Activated T-helper 2 cell treated with anti-CD3 and anti-CD28 coated beads, Interferon-gamma antibody, Interleukin-2, Interleukin-4, amounts not matched to agents 10 μg/mL and 5 μg/mL and 100 μg/mL, durations not matched to agents 14 hours and 24 hours and 36 hours (primary cell): ENCODE data around the gene ITPRIPL1. TPM values are rescaled to one million over a fixed set of nuclear protein-coding genes. Genes with fewer than 3 reads are reported as not detected.

Experiments
- DNase-seq: peaks from one replicate; pipeline ENCODE4 v3.0.0; 2021; ENCODE audit warnings: low spot score
- H3K27ac Mint-ChIP-seq: one replicate; pipeline ENCODE4 v1.8.0; 2021; ENCODE audit warnings: mixed read lengths
- H3K27me3 Mint-ChIP-seq: one replicate; pipeline ENCODE4 v1.8.0; 2021; ENCODE audit warnings: low read depth, mixed read lengths
- H3K36me3 Mint-ChIP-seq: one replicate; pipeline ENCODE4 v1.8.0; 2021; ENCODE audit warnings: low read depth, mixed read lengths
- H3K4me1 Mint-ChIP-seq: one replicate; pipeline ENCODE4 v1.8.0; 2021; ENCODE audit warnings: low read depth, mixed read lengths
- H3K4me3 Mint-ChIP-seq: one replicate; pipeline ENCODE4 v1.8.0; 2021; ENCODE audit warnings: low read depth, mild to moderate bottlenecking, moderate library complexity, mixed read lengths
- H3K9me3 Mint-ChIP-seq: one replicate; pipeline ENCODE4 v1.8.0; 2021; ENCODE audit warnings: mixed read lengths
- intact Hi-C: fragments of 100-400 bp; cut with micrococcal nuclease; formaldehyde crosslinking; loops from one replicate; pipeline ENCODE4 v1.15.1; 2023
- total RNA-seq: library from RNA; stranded (reverse); gene quantifications from 2 replicates; pipeline ENCODE4 v1.2.3, GENCODE V29; 2022

The ITPRIPL1 gene
- total RNA-seq, 1 donor from 2014 or later, result 45.0 TPM

DNA sequence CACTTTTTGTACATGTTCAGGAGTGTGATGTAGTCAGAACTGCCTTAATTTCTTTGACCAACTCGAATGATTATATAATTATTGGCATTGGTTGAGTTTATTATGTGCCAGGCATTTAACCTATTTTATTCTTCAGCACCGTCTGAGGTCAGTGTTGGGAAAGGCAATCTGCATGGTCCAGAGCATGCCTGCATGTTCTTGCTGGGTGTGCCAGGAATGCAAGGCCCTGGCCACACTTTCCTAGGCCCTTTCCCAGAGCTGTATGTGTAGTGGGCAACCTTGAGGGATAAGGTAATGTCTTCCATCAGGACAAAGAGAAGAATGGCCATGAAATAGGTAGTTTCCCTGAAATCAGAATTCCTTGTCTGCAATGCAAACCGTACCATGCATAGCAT lies 10.1 kb upstream of the ITPRIPL1 start:
- Mint-ChIP-seq H3K27me3 (no peaks in the 10 kb centered on the region), H3K4me3 (peak overlapping the region; percentile 54), H3K4me1 (peaks cover 45% of the 10 kb centered on the region), H3K9me3 (no peaks in the 10 kb centered on the region), H3K36me3 (peaks cover 29% of the 10 kb centered on the region), H3K27ac (peak overlapping the region; percentile 82)
- intact Hi-C loops, result no loop called here
- DNase-seq, result no peak

DNA sequence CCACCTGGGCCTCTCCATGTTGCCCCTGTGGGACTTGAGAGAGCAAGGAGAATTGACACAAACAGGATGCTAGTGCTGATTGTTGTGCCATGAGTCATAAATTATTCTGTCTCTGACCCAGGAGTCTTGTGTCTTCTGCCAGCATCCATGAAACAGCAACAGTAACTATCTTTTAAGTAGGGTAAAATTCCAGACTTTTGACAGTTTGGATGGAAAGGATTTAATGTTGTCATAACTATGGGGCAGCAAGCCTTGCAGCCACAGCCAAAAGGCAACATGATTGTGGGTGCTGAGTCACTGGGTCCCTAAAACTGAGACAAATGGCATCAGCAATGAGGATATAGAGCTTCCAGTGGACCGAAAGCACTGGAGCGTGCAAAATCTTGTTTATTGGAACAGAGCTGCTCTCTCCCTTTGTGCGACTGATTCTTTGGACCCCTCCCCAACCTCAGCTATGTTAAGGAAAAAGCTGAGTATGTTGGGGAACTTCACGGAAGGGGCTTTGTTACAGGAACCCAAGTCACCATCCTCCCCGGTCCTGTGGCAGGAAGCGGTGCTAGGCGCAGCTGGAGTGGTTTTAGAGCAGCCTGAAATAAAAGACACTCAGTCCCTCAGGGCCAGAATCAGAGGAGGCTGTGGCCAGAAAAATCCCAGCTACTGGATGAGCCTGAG lies 9.6 kb upstream of the ITPRIPL1 start:
- H3K4me1 Mint-ChIP-seq, result peaks cover 46% of the 10 kb centered on the region
- DNase-seq, result no peak
- peak overlapping the region; percentile 82 for H3K27ac Mint-ChIP-seq
- peaks cover 26% of the 10 kb centered on the region for H3K36me3 Mint-ChIP-seq
- intact Hi-C loops, result no loop called here
- peak overlapping the region; percentile 54 for H3K4me3 Mint-ChIP-seq
- H3K27me3 Mint-ChIP-seq, result no peaks in the 10 kb centered on the region
- H3K9me3 Mint-ChIP-seq, result no peaks in the 10 kb centered on the region

DNA sequence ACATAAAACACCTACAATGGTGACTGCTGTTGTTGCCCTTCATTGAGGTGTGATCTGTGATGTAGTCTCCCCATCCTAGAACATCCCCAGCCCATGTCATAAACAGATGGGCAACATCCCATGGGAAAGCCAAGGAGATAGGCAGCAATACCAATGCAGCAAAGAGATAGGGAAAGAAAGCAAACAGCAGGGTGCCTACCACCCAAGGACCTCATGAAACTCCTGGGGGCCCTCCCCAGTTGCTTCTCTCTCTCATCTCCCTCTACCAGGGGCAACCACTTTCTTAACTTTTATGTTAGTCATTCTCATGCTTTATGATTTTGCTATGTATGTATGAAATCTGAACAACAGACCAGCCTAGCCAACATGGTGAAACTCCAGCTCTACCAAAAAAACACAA lies 8.1 kb upstream of the ITPRIPL1 start:
- peaks cover 26% of the 10 kb centered on the region for H3K36me3 Mint-ChIP-seq
- H3K27me3 Mint-ChIP-seq, result no peaks in the 10 kb centered on the region
- H3K27ac Mint-ChIP-seq, result no peak overlapping the region
- H3K4me1 Mint-ChIP-seq, result peaks cover 46% of the 10 kb centered on the region
- DNase-seq, result no peak
- no peak overlapping the region for H3K4me3 Mint-ChIP-seq
- intact Hi-C loops, result no loop called here
- no peaks in the 10 kb centered on the region for H3K9me3 Mint-ChIP-seq

DNA sequence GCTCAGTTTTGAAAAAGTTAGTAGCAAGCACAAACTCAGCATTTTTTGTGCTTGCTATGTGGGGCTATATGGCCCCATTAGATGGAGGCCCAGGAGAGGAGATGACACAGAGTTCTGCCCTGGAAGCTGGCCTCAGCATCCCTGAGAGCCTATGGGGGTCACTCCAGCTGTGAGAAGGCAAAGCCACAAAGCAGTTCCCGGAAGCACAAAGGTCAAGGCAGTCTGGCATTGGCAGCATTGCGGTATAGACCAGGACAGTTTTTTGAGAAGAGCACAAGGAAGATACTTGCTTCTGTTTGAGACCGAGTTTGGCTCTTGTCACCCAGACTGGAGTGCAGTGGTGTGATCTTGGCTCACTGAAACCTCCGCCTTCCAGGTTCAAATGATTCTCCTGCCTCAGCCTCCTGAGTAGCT lies 7.5 kb upstream of the ITPRIPL1 start:
- peaks cover 26% of the 10 kb centered on the region for H3K36me3 Mint-ChIP-seq
- H3K4me1 Mint-ChIP-seq, result peaks cover 45% of the 10 kb centered on the region
- H3K27me3 Mint-ChIP-seq, result no peaks in the 10 kb centered on the region
- DNase-seq, result no peak
- intact Hi-C loops, result no loop called here
- H3K9me3 Mint-ChIP-seq, result no peaks in the 10 kb centered on the region
- peak overlapping the region; percentile 60 for H3K4me3 Mint-ChIP-seq
- H3K27ac Mint-ChIP-seq, result no peak overlapping the region

DNA sequence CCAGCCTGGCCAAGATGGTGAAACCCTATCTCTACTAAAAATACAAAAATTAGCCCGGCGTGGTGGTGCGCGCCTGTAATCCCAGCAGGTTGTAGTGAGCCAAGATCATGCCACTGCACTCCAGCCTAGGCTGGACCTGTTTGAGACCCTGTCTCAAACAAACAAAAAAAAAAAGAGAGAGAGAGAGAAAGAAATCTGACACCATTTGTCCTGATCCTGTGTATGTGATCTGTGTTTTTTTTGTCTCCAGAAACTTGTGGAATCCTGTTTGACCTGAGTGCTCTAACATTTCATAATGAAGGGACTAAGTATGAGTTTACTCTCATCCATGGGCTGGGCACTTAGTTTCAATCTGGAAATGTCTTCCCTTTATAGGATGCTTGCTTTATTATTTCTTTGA lies 6.4 kb upstream of the ITPRIPL1 start:
- no peak for DNase-seq
- H3K4me1 Mint-ChIP-seq, result peaks cover 52% of the 10 kb centered on the region
- peak overlapping the region; percentile 11 for H3K27ac Mint-ChIP-seq
- peaks cover 26% of the 10 kb centered on the region for H3K36me3 Mint-ChIP-seq
- intact Hi-C loops, result no loop called here
- no peaks in the 10 kb centered on the region for H3K9me3 Mint-ChIP-seq
- H3K27me3 Mint-ChIP-seq, result no peaks in the 10 kb centered on the region
- peak overlapping the region; percentile 64 for H3K4me3 Mint-ChIP-seq

DNA sequence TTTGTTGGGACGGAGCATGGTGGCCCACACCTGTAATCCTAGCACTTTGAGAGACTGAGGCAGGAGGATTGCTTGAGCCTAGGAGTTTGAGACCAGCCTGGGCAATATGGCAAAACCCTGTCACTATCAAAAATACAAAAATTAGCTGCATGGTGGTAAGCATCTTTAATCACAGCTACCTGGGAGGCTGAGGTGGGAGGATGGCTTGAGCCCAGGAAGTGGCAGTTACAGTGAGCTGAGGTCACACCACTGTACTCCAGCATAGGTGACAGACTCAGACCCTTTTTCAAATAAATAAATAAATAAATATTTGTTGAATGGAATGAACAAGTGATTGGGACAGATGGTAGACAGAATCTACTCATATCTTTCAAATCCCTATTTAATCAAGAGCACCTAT lies 5.7 kb upstream of the ITPRIPL1 start:
- no peaks in the 10 kb centered on the region for H3K27me3 Mint-ChIP-seq
- no peak for DNase-seq
- peak overlapping the region; percentile 64 for H3K4me3 Mint-ChIP-seq
- peak overlapping the region; percentile 11 for H3K27ac Mint-ChIP-seq
- H3K9me3 Mint-ChIP-seq, result no peaks in the 10 kb centered on the region
- intact Hi-C loops, result no loop called here
- peaks cover 26% of the 10 kb centered on the region for H3K36me3 Mint-ChIP-seq
- peaks cover 58% of the 10 kb centered on the region for H3K4me1 Mint-ChIP-seq

DNA sequence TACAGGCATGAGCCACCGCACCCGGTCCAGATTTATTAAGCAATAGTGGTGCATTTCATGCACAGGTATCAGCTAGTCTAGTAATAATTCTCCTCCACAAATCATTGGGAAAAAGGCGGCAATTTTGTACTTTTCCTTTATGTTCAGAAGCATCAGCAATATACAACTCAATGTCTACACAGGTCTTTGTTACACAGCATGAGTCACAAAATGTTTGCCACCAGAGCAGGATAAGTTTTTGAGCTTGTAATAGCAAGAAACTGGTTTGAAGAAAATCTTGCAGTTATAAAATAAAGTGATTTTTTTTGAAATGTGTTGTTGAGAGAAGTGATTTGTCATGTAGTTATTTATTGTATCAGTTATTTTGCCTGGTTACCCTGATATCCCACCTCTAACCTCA lies 4.8 kb upstream of the ITPRIPL1 start:
- peak overlapping the region; percentile 86 for H3K27ac Mint-ChIP-seq
- H3K36me3 Mint-ChIP-seq, result peaks cover 22% of the 10 kb centered on the region
- H3K4me1 Mint-ChIP-seq, result peaks cover 56% of the 10 kb centered on the region
- H3K4me3 Mint-ChIP-seq, result peak overlapping the region; percentile 88
- intact Hi-C loops, result loop anchor here (5.0 to 10.0 kb wide), 3 partner anchors 116 to 217 kb away; partner anchors contain the start of genes ARID5A, DUSP2 and STARD7
- no peaks in the 10 kb centered on the region for H3K27me3 Mint-ChIP-seq
- no peaks in the 10 kb centered on the region for H3K9me3 Mint-ChIP-seq
- no peak for DNase-seq

DNA sequence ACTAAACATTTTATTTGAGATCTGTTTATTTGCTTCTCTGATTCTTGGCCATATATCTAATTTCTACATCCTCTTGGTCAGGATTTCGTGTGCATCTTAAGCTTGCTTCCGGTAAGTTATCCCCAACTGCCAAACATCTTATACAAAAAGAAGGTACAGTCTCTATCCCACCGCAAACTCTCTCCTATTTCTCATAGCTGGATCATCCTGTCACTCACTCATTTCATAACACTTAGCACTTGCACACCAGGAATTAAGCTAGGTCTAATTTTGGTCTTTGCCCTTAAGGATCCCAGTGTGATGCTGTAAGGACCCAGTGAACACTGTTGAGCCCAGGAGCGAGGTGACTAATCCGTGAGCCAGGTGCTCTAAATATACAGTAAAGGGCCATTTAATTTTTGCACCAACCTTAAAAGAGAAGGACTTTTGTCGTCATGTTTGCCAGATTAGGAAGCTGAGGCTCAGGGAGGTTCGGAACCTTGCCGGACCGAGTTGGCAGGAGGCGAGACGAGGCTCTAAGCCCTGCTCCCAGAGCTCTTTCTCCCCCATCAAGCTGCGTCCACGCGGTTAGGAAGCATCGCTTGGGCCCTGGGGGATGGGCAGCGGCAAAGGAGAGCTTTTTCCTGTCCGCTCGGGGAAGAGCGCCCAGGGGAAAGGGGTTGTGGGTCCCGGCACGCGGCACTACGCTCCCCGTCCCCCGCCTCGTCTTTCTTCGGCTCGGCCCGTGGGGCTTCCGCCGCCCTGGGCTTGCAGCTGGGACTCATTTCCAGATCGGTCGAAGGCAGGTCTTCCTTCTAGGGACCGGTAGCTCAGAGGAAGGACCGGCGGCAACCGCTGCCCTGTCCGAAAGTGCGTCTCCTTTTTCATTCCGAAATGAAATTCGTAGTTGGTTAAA lies 4.1 kb upstream of the ITPRIPL1 start:
- Mint-ChIP-seq H3K27ac (peak overlapping the region; percentile 86), H3K4me1 (peaks cover 54% of the 10 kb centered on the region), H3K9me3 (no peaks in the 10 kb centered on the region), H3K36me3 (peaks cover 26% of the 10 kb centered on the region), H3K27me3 (no peaks in the 10 kb centered on the region), H3K4me3 (peak overlapping the region; percentile 88)
- intact Hi-C loops, result loop anchor here (1.0 to 10.0 kb wide), 4 partner anchors 16 to 216 kb away; partner anchors contain the start of genes ARID5A, DUSP2, SNRNP200 and STARD7
- no peak for DNase-seq

DNA sequence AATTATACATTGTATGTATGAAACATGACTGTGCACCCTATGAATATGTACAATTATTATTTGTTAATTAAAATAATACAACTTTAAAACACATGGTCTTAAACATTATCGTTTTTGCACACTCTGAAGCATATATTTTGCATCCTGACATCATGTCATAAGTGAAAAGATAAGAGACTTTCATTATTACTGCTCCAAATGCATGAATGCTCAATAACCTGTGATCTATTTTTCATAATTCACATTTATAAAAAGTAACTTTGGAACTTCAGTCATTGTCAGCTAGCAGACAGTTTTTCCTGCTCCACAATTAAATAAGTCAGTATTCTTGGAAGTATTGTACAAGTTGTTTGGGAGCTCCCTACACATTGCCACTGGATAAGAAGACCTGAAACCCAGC lies 1.3 kb upstream of the ITPRIPL1 start:
- peak overlapping the region; percentile 96 for H3K4me3 Mint-ChIP-seq
- H3K4me1 Mint-ChIP-seq, result peaks cover 57% of the 10 kb centered on the region
- H3K9me3 Mint-ChIP-seq, result no peaks in the 10 kb centered on the region
- peak overlapping the region; percentile 95 for H3K27ac Mint-ChIP-seq
- no peak for DNase-seq
- H3K36me3 Mint-ChIP-seq, result peaks cover 42% of the 10 kb centered on the region
- no peaks in the 10 kb centered on the region for H3K27me3 Mint-ChIP-seq
- intact Hi-C loops, result loop anchor here (1.0 to 10.0 kb wide), 6 partner anchors 11 to 277 kb away; partner anchors contain the start of genes ARID5A, CIAO1, DUSP2 and NCAPH

DNA sequence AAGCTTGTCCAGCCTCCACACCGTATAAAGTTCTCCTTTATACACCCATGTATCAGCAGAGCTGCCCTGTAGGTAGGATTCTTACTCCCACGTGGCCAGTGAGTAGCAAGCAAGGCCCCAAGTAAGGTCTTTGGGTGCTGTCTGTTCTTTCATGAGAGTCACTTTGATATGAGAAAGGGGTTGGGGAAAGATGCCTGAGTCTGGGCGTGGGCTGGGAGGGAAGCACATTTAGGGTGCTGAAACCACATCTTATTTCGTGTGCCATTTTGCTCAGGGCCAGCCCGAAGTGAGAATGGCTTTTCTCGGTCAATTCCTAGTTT lies 436 bp upstream of the ITPRIPL1 start:
- no peak for DNase-seq
- peaks cover 44% of the 10 kb centered on the region for H3K36me3 Mint-ChIP-seq
- no peaks in the 10 kb centered on the region for H3K27me3 Mint-ChIP-seq

DNA sequence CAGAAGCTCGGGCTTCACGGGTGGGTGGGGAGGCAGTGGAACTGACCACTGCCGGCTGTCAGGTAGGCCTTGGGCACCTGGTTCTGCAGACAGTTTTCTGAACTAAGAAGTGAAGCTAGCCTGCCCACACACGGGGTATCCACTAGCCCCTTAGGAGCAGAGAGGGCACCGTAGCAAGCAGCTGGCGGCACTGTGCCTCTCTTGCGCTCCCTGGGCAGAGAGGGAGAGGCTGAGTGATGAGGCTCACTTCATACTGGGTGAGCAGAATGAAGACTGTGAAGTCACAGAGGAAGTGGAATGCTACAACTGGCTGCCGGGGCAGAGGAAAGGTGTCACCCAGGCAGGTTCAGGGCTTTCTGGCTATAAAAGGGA lies 753 bp downstream of the ITPRIPL1 start:
- DNase-seq, result peak; percentile 50
- Mint-ChIP-seq H3K27ac (peak overlapping the region; percentile 95), H3K9me3 (no peaks in the 10 kb centered on the region), H3K4me1 (peaks cover 44% of the 10 kb centered on the region), H3K27me3 (no peaks in the 10 kb centered on the region), H3K4me3 (peak overlapping the region; percentile 96), H3K36me3 (peaks cover 43% of the 10 kb centered on the region)
- intact Hi-C loops, result loop anchor here (2.0 to 10.0 kb wide), 2 partner anchors 59 to 121 kb away; partner anchors contain the start of genes CIAO1 and STARD7

More for the DNA sequence above, 436 bp upstream of the ITPRIPL1 start:
- Mint-ChIP-seq H3K9me3 (no peaks in the 10 kb centered on the region), H3K4me3 (peak overlapping the region; percentile 96), H3K27ac (peak overlapping the region; percentile 95), H3K4me1 (peaks cover 51% of the 10 kb centered on the region)
- intact Hi-C loops, result loop anchor here (1.0 to 10.0 kb wide), 5 partner anchors 11 to 213 kb away; partner anchors contain the start of genes ARID5A, CIAO1, DUSP2 and NCAPH

DNA sequence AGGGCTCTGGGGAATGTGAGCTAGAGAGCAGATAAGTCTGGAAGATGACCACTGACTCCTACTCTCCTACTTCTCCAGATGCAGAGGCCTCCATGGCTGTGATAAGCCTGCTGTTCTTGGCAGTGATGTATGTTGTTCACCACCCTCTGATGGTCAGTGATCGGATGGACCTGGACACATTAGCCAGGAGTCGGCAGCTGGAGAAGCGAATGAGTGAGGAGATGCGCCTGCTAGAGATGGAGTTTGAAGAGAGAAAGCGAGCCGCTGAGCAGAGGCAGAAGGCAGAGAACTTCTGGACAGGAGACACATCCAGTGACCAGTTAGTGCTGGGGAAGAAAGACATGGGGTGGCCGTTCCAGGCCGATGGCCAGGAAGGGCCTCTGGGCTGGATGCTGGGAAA lies 1.4 kb downstream of the ITPRIPL1 start:
- intact Hi-C loops, result loop anchor here (10.0 kb wide), 1 partner anchor 122 kb away; the partner anchor contains the start of gene STARD7
- H3K9me3 Mint-ChIP-seq, result no peaks in the 10 kb centered on the region
- no peak for DNase-seq

More for the DNA sequence above, 1.4 kb downstream of the ITPRIPL1 start:
- Mint-ChIP-seq H3K4me1 (peaks cover 46% of the 10 kb centered on the region), H3K27me3 (no peaks in the 10 kb centered on the region), H3K27ac (peak overlapping the region; percentile 95), H3K4me3 (peak overlapping the region; percentile 96), H3K36me3 (peaks cover 49% of the 10 kb centered on the region)
